IPS-NIHi11 (cell line): ENCODE measurements around the gene CHPF2.

Source experiments
- DNase-seq: peaks from one replicate; pipeline ENCODE4 v3.0.0; 2012; ENCODE audit warnings: mixed read lengths, low spot score

CHPF2 gene

GRCh38 chr7:151206914-151207313 lies 25.4 kb upstream of the CHPF2 start:
- no peak for DNase-seq

GRCh38 chr7:151207315-151207714 lies 25.0 kb upstream of the CHPF2 start:
- no peak for DNase-seq

GRCh38 chr7:151207804-151208203 lies 24.5 kb upstream of the CHPF2 start:
- DNase-seq, result no peak

GRCh38 chr7:151208253-151208862 lies 23.9 kb upstream of the CHPF2 start:
- no peak for DNase-seq

GRCh38 chr7:151209588-151209987 lies 22.7 kb upstream of the CHPF2 start:
- no peak for DNase-seq

GRCh38 chr7:151210087-151210854 lies 22.0 kb upstream of the CHPF2 start, which contains the start of gene H2BK1:
H2BK1 (minus strand) TSS chr7:151210488; CDS start chr7:151210318, 170 bp downstream.
- no peak for DNase-seq

- DNase-seq, result no peak
Observed at GRCh38 chr7:151211155-151211772, 21.0 kb upstream of the CHPF2 start.

- DNase-seq, result no peak
Observed at GRCh38 chr7:151212626-151213025, 19.7 kb upstream of the CHPF2 start.

GRCh38 chr7:151213826-151214225 lies 18.5 kb upstream of the CHPF2 start:
- DNase-seq, result no peak

GRCh38 chr7:151215396-151215795 lies 16.9 kb upstream of the CHPF2 start:
- DNase-seq, result no peak

- no peak for DNase-seq
Observed at GRCh38 chr7:151218170-151218569, 14.1 kb upstream of the CHPF2 start.

GRCh38 chr7:151223728-151224127 lies 8.6 kb upstream of the CHPF2 start:
- DNase-seq, result no peak

GRCh38 chr7:151225948-151226510 lies 6.3 kb upstream of the CHPF2 start:
- DNase-seq, result no peak

- DNase-seq, result no peak
Observed at GRCh38 chr7:151226560-151226874, 5.8 kb upstream of the CHPF2 start.

- peak; percentile 100 for DNase-seq
Observed at GRCh38 chr7:151226875-151227782, 5.2 kb upstream of the CHPF2 start, which contains the start of gene ABCF2. ABCF2 (minus strand) TSS chr7:151227205; CDS start chr7:151226458, 747 bp downstream.

- no peak for DNase-seq
Observed at GRCh38 chr7:151228024-151228866, 4.0 kb upstream of the CHPF2 start.

GRCh38 chr7:151229249-151229648 lies 3.0 kb upstream of the CHPF2 start:
- DNase-seq, result no peak

- DNase-seq, result no peak
Observed at GRCh38 chr7:151231080-151231479, 1.2 kb upstream of the CHPF2 start.

- DNase-seq, result peak; percentile 41
Observed at GRCh38 chr7:151232917-151233701, 826 bp downstream of the CHPF2 start.

GRCh38 chr7:151233804-151234203 lies 1.5 kb downstream of the CHPF2 start:
- no peak for DNase-seq
